Measurements from ENCODE around the gene FTH1. TPM values are rescaled to one million over a fixed set of nuclear protein-coding genes. Genes with fewer than 3 reads are reported as not detected.

Gene FTH1
- total and polyA plus RNA-seq, 4 donors, result 592 to 4,630 (median 2,175) TPM

DNA sequence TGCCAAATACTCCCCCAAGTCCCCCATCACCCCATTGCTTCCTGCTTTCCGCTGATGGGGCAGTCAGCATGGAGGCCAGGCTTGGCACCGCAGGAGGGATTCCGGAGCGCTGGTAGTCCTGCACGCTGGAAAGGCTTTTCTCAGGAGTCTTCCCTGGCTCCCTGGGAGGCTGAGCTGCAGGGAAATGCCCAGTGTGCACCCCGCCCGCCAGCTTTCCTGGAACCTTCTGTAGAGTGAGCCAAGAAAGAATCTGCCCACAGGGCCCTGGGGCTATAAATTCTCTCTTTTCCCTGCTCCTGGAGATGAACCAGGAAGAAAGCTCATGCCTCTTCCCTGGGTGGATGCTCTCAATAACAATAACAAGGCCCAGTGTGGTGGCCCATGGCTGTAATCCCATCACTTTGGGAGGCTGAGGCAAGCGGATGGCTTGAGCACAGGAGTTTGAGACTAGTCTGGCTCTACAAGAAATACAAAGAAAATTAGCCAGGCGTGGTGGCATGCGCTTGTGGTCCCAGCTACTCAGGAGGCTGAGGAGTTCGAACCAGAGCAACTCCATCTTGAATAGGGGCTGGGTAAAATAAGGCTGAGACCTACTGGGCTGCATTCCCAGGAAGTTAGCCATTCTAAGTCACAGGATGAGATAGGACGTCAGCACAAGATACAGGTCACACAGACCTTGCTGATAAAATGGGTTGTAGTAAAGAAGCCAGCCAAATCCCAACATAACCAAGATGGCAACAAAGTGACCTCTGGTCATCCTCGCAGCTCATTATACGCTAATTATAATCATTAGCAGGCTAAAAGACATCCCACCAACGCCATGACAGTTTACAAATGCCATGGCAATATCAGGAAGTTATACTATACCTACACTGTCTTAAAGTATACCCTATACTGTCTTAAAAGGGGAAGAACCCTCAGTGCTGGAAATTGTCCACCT is 46.4 kb upstream of the FTH1 start:
- H3K27ac ChIP-seq (ENCODE audit: low read depth in 1 of 2, low read length in 2 of 2), result no peak overlapping the region
- H3K36me3 ChIP-seq (ENCODE audit: control insufficient read depth in 4 of 4, insufficient read depth in 3 of 4, low read depth in 1 of 4, low read length in 3 of 4), result no peaks in the 10 kb centered on the region
- TF ChIP-seq JUND (IDR thresholded peaks at IDR 0.05) (no peak), FOXA2 (IDR thresholded peaks at IDR 0.05) (no peak), YY1 (IDR thresholded peaks at IDR 0.05) (no peak), GABPA (IDR thresholded peaks at IDR 0.05 in 1 of 2, conservative IDR thresholded peaks at IDR 0.05 in 1 of 2) (no peak), EGR1 (IDR thresholded peaks at IDR 0.05; ENCODE audit: low read depth in 2 of 2) (no peak), NR2F2 (IDR thresholded peaks at IDR 0.05) (no peak), HNF4A (conservative IDR thresholded peaks at IDR 0.05) (no peak), SP1 (IDR thresholded peaks at IDR 0.05) (no peak), HNF4G (IDR thresholded peaks at IDR 0.05) (no peak), RXRA (IDR thresholded peaks at IDR 0.05) (no peak)
- TF ChIP-seq, protein P1, sequence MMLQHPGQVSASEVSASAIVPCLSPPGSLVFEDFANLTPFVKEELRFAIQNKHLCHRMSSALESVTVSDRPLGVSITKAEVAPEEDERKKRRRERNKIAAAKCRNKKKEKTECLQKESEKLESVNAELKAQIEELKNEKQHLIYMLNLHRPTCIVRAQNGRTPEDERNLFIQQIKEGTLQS (IDR thresholded peaks at IDR 0.05), result no peak
- TF ChIP-seq, protein P2, sequence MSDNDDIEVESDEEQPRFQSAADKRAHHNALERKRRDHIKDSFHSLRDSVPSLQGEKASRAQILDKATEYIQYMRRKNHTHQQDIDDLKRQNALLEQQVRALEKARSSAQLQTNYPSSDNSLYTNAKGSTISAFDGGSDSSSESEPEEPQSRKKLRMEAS (IDR thresholded peaks at IDR 0.05), result no peak
- TF ChIP-seq, protein P3, sequence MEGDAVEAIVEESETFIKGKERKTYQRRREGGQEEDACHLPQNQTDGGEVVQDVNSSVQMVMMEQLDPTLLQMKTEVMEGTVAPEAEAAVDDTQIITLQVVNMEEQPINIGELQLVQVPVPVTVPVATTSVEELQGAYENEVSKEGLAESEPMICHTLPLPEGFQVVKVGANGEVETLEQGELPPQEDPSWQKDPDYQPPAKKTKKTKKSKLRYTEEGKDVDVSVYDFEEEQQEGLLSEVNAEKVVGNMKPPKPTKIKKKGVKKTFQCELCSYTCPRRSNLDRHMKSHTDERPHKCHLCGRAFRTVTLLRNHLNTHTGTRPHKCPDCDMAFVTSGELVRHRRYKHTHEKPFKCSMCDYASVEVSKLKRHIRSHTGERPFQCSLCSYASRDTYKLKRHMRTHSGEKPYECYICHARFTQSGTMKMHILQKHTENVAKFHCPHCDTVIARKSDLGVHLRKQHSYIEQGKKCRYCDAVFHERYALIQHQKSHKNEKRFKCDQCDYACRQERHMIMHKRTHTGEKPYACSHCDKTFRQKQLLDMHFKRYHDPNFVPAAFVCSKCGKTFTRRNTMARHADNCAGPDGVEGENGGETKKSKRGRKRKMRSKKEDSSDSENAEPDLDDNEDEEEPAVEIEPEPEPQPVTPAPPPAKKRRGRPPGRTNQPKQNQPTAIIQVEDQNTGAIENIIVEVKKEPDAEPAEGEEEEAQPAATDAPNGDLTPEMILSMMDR (IDR thresholded peaks at IDR 0.05; ENCODE audit: low read depth, low read length, missing input control), result no peak
- TF ChIP-seq, protein P4, sequence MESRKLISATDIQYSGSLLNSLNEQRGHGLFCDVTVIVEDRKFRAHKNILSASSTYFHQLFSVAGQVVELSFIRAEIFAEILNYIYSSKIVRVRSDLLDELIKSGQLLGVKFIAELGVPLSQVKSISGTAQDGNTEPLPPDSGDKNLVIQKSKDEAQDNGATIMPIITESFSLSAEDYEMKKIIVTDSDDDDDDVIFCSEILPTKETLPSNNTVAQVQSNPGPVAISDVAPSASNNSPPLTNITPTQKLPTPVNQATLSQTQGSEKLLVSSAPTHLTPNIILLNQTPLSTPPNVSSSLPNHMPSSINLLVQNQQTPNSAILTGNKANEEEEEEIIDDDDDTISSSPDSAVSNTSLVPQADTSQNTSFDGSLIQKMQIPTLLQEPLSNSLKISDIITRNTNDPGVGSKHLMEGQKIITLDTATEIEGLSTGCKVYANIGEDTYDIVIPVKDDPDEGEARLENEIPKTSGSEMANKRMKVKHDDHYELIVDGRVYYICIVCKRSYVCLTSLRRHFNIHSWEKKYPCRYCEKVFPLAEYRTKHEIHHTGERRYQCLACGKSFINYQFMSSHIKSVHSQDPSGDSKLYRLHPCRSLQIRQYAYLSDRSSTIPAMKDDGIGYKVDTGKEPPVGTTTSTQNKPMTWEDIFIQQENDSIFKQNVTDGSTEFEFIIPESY (IDR thresholded peaks at IDR 0.05), result no peak
- TF ChIP-seq, protein P5, sequence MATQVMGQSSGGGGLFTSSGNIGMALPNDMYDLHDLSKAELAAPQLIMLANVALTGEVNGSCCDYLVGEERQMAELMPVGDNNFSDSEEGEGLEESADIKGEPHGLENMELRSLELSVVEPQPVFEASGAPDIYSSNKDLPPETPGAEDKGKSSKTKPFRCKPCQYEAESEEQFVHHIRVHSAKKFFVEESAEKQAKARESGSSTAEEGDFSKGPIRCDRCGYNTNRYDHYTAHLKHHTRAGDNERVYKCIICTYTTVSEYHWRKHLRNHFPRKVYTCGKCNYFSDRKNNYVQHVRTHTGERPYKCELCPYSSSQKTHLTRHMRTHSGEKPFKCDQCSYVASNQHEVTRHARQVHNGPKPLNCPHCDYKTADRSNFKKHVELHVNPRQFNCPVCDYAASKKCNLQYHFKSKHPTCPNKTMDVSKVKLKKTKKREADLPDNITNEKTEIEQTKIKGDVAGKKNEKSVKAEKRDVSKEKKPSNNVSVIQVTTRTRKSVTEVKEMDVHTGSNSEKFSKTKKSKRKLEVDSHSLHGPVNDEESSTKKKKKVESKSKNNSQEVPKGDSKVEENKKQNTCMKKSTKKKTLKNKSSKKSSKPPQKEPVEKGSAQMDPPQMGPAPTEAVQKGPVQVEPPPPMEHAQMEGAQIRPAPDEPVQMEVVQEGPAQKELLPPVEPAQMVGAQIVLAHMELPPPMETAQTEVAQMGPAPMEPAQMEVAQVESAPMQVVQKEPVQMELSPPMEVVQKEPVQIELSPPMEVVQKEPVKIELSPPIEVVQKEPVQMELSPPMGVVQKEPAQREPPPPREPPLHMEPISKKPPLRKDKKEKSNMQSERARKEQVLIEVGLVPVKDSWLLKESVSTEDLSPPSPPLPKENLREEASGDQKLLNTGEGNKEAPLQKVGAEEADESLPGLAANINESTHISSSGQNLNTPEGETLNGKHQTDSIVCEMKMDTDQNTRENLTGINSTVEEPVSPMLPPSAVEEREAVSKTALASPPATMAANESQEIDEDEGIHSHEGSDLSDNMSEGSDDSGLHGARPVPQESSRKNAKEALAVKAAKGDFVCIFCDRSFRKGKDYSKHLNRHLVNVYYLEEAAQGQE (IDR thresholded peaks at IDR 0.05), result no peak
- H3K9me3 ChIP-seq (ENCODE audit: control insufficient read depth in 4 of 4, low read length in 3 of 4), result no peaks in the 10 kb centered on the region
- DNase-seq (ENCODE audit: low spot score), result no peak
- H3K4me1 ChIP-seq (ENCODE audit: control insufficient read depth in 4 of 4, insufficient read depth in 4 of 4, low read length in 3 of 4), result peaks cover 0 to 3% (median under 1%) of the 10 kb centered on the region in 4 donors
- H3K27me3 ChIP-seq (ENCODE audit: control insufficient read depth in 4 of 4, insufficient read depth in 4 of 4, low read length in 3 of 4), result no peaks in the 10 kb centered on the region
- 87% methylated on average over 15 of the region's 15 CpGs for WGBS
- no peak overlapping the region for H3K9ac ChIP-seq (ENCODE audit: low read depth in 1 of 2, low read length in 2 of 2)
- no peak overlapping the region for H3K4me3 ChIP-seq (ENCODE audit: low read depth in 1 of 3, low read length in 3 of 3)
